ENCODE results near the gene TIMP1.

DNA sequence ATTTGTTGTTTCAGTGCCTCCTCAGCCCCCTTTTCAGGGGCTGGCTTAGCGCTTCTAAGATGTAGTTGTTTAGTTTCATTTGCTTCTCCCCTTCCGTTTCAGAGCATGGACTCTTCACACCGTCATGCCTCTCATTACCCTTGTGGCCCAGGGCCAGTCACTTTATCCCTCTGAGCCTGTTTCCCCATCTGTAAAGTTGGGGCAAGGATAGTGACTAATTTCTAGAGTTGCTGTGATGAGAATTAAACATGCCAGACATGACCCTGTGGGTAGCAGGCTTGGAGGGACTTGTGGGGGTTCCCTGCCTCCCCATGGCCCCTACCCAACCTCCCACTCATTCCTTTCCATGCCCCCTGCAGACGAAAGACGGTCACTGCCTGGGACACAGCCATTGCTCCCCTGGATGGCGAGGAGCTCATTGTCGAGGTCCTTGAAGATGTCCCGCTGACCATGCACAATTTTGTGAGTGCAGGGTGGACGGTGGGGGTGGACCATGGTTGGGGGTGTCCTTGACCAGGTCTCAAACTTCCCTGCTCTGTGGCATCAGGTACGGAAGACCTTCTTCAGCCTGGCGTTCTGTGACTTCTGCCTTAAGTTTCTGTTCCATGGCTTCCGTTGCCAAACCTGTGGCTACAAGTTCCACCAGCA lies 17.7 kb upstream of the TIMP1 start:
- TF ChIP-seq, protein P1, sequence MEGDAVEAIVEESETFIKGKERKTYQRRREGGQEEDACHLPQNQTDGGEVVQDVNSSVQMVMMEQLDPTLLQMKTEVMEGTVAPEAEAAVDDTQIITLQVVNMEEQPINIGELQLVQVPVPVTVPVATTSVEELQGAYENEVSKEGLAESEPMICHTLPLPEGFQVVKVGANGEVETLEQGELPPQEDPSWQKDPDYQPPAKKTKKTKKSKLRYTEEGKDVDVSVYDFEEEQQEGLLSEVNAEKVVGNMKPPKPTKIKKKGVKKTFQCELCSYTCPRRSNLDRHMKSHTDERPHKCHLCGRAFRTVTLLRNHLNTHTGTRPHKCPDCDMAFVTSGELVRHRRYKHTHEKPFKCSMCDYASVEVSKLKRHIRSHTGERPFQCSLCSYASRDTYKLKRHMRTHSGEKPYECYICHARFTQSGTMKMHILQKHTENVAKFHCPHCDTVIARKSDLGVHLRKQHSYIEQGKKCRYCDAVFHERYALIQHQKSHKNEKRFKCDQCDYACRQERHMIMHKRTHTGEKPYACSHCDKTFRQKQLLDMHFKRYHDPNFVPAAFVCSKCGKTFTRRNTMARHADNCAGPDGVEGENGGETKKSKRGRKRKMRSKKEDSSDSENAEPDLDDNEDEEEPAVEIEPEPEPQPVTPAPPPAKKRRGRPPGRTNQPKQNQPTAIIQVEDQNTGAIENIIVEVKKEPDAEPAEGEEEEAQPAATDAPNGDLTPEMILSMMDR (IDR thresholded peaks at IDR 0.05; ENCODE audit: insufficient read depth, low read depth, low read length): no peak
- TF ChIP-seq EZH2 (IDR thresholded peaks at IDR 0.05; ENCODE audit: insufficient read depth, low read length): no peak

Measured in astrocyte (in vitro differentiated cells and primary cell).